ENCODE results near the gene CYP46A1.

Gene CYP46A1

DNA sequence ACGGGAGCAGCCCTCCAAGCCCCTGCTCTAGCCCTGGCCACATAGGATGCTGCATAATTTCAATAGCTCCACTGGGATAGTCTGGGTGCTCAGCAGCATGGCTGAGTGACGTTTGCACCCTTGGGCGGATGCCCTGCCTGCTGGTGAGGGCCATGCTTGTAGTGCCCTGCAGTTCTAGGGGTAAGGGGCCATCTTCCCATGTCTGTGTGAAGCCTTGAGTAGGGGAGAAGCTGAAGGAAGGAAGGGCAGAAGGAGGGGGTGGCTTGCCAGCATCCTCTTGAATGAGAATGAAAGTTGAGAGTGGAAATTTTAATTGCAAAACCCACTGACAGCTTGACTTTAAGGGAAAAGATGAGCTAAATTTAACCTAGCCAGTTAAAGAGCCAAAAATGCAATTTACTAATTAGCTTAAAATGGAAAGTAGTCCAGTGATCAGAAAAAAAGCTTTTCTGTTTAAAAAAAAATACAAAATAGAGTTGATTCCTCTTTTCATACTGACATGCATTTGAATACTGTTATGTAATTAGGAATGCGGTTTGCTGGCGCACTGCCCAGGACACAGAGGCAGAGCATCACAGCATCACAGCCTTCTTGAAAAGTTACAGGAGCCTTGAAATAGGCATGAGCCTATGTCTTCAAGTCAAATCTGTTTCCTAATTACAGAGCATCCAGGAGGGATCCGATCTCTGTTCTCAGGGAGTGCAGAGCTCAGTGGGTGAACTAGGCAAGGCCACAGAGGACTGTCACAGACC is 90.6 kb downstream of the CYP46A1 start:
- peak; percentile 62 for DNase-seq (ENCODE audit: low read depth)
- no peak for TF ChIP-seq CTCF (conservative IDR thresholded peaks at IDR 0.05; ENCODE audit: low read length)
- no peak overlapping the region for H3K4me3 ChIP-seq (ENCODE audit: low read length)

DNA sequence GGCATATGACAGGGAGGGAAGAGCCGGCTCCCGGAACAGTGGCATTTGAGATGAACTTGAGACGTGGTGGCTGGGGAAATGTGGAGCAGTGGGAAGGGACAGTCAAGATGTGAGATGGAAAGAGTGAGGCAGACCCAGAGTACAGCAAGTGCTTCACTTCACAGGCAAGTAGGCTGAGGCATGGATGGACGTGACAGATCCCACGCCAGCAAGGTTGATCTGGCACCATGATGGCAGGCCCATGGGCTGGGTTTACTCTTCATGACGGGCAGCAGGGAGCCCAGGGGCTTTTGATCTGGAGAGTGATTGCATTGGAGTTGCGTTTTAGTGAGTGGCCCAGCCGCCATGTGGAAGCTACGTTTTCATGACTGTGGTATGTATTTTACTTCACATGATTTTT is 91.3 kb downstream of the CYP46A1 start:
- DNase-seq (ENCODE audit: low read depth): no peak

More for the DNA sequence above, 91.3 kb downstream of the CYP46A1 start:
- no peak for TF ChIP-seq CTCF (conservative IDR thresholded peaks at IDR 0.05; ENCODE audit: low read length)
- H3K4me3 ChIP-seq (ENCODE audit: low read length): no peak overlapping the region

All from AG10803 (cell line).